ENCODE results near the gene NEK1.

Gene NEK1

GRCh38 chr4:169369634-169370033 is 242.7 kb downstream of the NEK1 start:
- no peak for TF ChIP-seq CTCF (IDR thresholded peaks at IDR 0.05; ENCODE audit: low read depth, low read length)
- Histone ChIP-seq H3K4me3 (ENCODE audit: low read depth, low read length) (no peak overlapping the region), H3K27me3 (no peaks in the 10 kb centered on the region), H3K4me1 (no peaks in the 10 kb centered on the region), H3K9me3 (no peaks in the 10 kb centered on the region), H3K36me3 (no peaks in the 10 kb centered on the region)
- no peak for DNase-seq

GRCh38 chr4:169367826-169368225 is 244.6 kb downstream of the NEK1 start:
- no peak for DNase-seq
- no peaks in the 10 kb centered on the region for H3K27me3 ChIP-seq
- no peak for TF ChIP-seq CTCF (IDR thresholded peaks at IDR 0.05; ENCODE audit: low read depth, low read length)
- H3K4me3 ChIP-seq (ENCODE audit: low read depth, low read length), result no peak overlapping the region
- no peaks in the 10 kb centered on the region for H3K36me3 ChIP-seq
- no peaks in the 10 kb centered on the region for H3K4me1 ChIP-seq
- H3K9me3 ChIP-seq, result no peaks in the 10 kb centered on the region

GRCh38 chr4:169366821-169367220 is 245.6 kb downstream of the NEK1 start:
- H3K27me3 ChIP-seq, result no peaks in the 10 kb centered on the region
- no peak for TF ChIP-seq CTCF (IDR thresholded peaks at IDR 0.05; ENCODE audit: low read depth, low read length)
- DNase-seq, result no peak
- H3K4me3 ChIP-seq (ENCODE audit: low read depth, low read length), result no peak overlapping the region
- no peaks in the 10 kb centered on the region for H3K4me1 ChIP-seq
- no peaks in the 10 kb centered on the region for H3K36me3 ChIP-seq
- H3K9me3 ChIP-seq, result no peaks in the 10 kb centered on the region

GRCh38 chr4:169362607-169363006 is 249.8 kb downstream of the NEK1 start:
- no peaks in the 10 kb centered on the region for H3K27me3 ChIP-seq
- H3K4me3 ChIP-seq (ENCODE audit: low read depth, low read length), result no peak overlapping the region
- no peaks in the 10 kb centered on the region for H3K36me3 ChIP-seq
- no peak for TF ChIP-seq CTCF (IDR thresholded peaks at IDR 0.05; ENCODE audit: low read depth, low read length)
- no peaks in the 10 kb centered on the region for H3K9me3 ChIP-seq
- no peaks in the 10 kb centered on the region for H3K4me1 ChIP-seq
- no peak for DNase-seq

- Histone ChIP-seq H3K4me1 (no peaks in the 10 kb centered on the region), H3K27me3 (no peaks in the 10 kb centered on the region), H3K36me3 (no peaks in the 10 kb centered on the region), H3K9me3 (no peaks in the 10 kb centered on the region), H3K4me3 (ENCODE audit: low read depth, low read length) (no peak overlapping the region)
- no peak for DNase-seq
- no peak for TF ChIP-seq CTCF (IDR thresholded peaks at IDR 0.05; ENCODE audit: low read depth, low read length)
These were observed 250.6 kb downstream of the NEK1 start for GRCh38 chr4:169361756-169362155.

GRCh38 chr4:169359961-169360360 is 252.4 kb downstream of the NEK1 start:
- Histone ChIP-seq H3K36me3 (no peaks in the 10 kb centered on the region), H3K9me3 (no peaks in the 10 kb centered on the region), H3K4me3 (ENCODE audit: low read depth, low read length) (no peak overlapping the region), H3K27me3 (no peaks in the 10 kb centered on the region), H3K4me1 (no peaks in the 10 kb centered on the region)
- TF ChIP-seq CTCF (IDR thresholded peaks at IDR 0.05; ENCODE audit: low read depth, low read length), result no peak
- DNase-seq, result no peak

Measured in BE2C (cell line).